Measurements from ENCODE around the gene LSMEM2.
"Not testable (repeated sequence)": the region's sequence is repeated elsewhere in the genome, so short reads cannot be mapped to it uniquely, and the experiment has no call there.

The LSMEM2 gene

GRCh38 chr3:50278880-50279224 is at the start of gene LSMEM2:
Gene LSMEM2, plus strand, starts transcription at chr3:50279087. Its CDS starts 27 bp downstream, at chr3:50279114.
- DNase-seq (ENCODE audit: low read depth in 1 of 2, low spot score in 1 of 2) = no peak

GRCh38 chr3:50229490-50229889 is 49.4 kb upstream of the LSMEM2 start:
- DNase-seq (ENCODE audit: low read depth in 1 of 2, low spot score in 1 of 2) = no peak

GRCh38 chr3:50230104-50230793 is 48.6 kb upstream of the LSMEM2 start:
- no peak for DNase-seq (ENCODE audit: low read depth in 1 of 2, low spot score in 1 of 2)

GRCh38 chr3:50230794-50231125 is 48.1 kb upstream of the LSMEM2 start:
- DNase-seq (ENCODE audit: low read depth in 1 of 2, low spot score in 1 of 2) = no peak

- DNase-seq (ENCODE audit: low read depth in 1 of 2, low spot score in 1 of 2) = no peak
These were observed 47.3 kb upstream of the LSMEM2 start for GRCh38 chr3:50231581-50231980.

GRCh38 chr3:50232303-50232702 is 46.6 kb upstream of the LSMEM2 start:
- DNase-seq (ENCODE audit: low read depth in 1 of 2, low spot score in 1 of 2) = no peak

GRCh38 chr3:50233176-50233575 is 45.7 kb upstream of the LSMEM2 start:
- no peak for DNase-seq (ENCODE audit: low read depth in 1 of 2, low spot score in 1 of 2)

GRCh38 chr3:50235716-50236483 is 43.0 kb upstream of the LSMEM2 start, which contains the start of gene GNAI2:
Gene GNAI2, plus strand, starts transcription at chr3:50236204. Its CDS starts 132 bp downstream, at chr3:50236336.
- DNase-seq (ENCODE audit: low read depth in 1 of 2, low spot score in 1 of 2) = peak; percentile 97

- DNase-seq (ENCODE audit: low read depth in 1 of 2, low spot score in 1 of 2) = no peak
These were observed 42.3 kb upstream of the LSMEM2 start for GRCh38 chr3:50236484-50237132.

- DNase-seq (ENCODE audit: low read depth in 1 of 2, low spot score in 1 of 2) = no peak
These were observed 41.7 kb upstream of the LSMEM2 start for GRCh38 chr3:50237133-50237651.

- DNase-seq (ENCODE audit: low read depth in 1 of 2, low spot score in 1 of 2) = peak; percentile 73 to 82
These were observed 40.9 kb upstream of the LSMEM2 start for GRCh38 chr3:50237754-50238548.

GRCh38 chr3:50238549-50239026 is 40.3 kb upstream of the LSMEM2 start:
- no peak for DNase-seq (ENCODE audit: low read depth in 1 of 2, low spot score in 1 of 2)

- DNase-seq (ENCODE audit: low read depth in 1 of 2, low spot score in 1 of 2) = no peak
These were observed 39.2 kb upstream of the LSMEM2 start for GRCh38 chr3:50239649-50240048.

GRCh38 chr3:50241163-50241562 is 37.7 kb upstream of the LSMEM2 start:
- DNase-seq (ENCODE audit: low read depth in 1 of 2, low spot score in 1 of 2) = no peak

- no peak for DNase-seq (ENCODE audit: low read depth in 1 of 2, low spot score in 1 of 2)
These were observed 37.0 kb upstream of the LSMEM2 start for GRCh38 chr3:50241713-50242380.

- DNase-seq (ENCODE audit: low read depth in 1 of 2, low spot score in 1 of 2) = no peak
These were observed 36.5 kb upstream of the LSMEM2 start for GRCh38 chr3:50242381-50242770.

GRCh38 chr3:50242851-50243542 is 35.9 kb upstream of the LSMEM2 start:
- no peak for DNase-seq (ENCODE audit: low read depth in 1 of 2, low spot score in 1 of 2)

GRCh38 chr3:50243543-50243895 is 35.4 kb upstream of the LSMEM2 start:
- no peak for DNase-seq (ENCODE audit: low read depth in 1 of 2, low spot score in 1 of 2)

- not testable (repeated sequence) for DNase-seq (ENCODE audit: low read depth in 1 of 2, low spot score in 1 of 2)
These were observed 34.1 kb upstream of the LSMEM2 start for GRCh38 chr3:50244813-50245212.

GRCh38 chr3:50245251-50245745 is 33.6 kb upstream of the LSMEM2 start:
- DNase-seq (ENCODE audit: low read depth in 1 of 2, low spot score in 1 of 2) = no peak

All from activated CD4-positive, alpha-beta T cell treated with anti-CD3 and anti-CD28 coated beads, Interleukin-2, amount 50 U/mL, for 24 hours (primary cell).